Choroid plexus epithelial cell (primary cell): Measurements from ENCODE around the gene DOCK2.

Experiments used
- DNase-seq: peaks from one replicate; pipeline ENCODE4 v3.0.0-alpha.2; 2010; ENCODE audit warnings: low read depth
- H3K4me3 ChIP-seq: 2 replicates; pipeline ENCODE4 v1.5.1; 2011; ENCODE audit warnings: low read depth, mild to moderate bottlenecking, control low read depth, low read length, moderate library complexity
- CTCF ChIP-seq: conservative IDR thresholded peaks from 2 replicates; pipeline ENCODE4 v1.5.1; 2011; ENCODE audit warnings: low read depth, mild to moderate bottlenecking, control low read depth, inconsistent platforms, low read length, moderate library complexity

Gene DOCK2

GRCh38 chr5:170111088-170111785, 474.2 kb downstream of the DOCK2 start:
- no peak overlapping the region for H3K4me3 ChIP-seq
- DNase-seq: no peak
- TF ChIP-seq CTCF: no peak

GRCh38 chr5:170112876-170113521, 475.9 kb downstream of the DOCK2 start:
- no peak for DNase-seq
- no peak for TF ChIP-seq CTCF
- H3K4me3 ChIP-seq: no peak overlapping the region

- no peak for DNase-seq
- no peak overlapping the region for H3K4me3 ChIP-seq
- no peak for TF ChIP-seq CTCF
Observed at GRCh38 chr5:170113522-170113900, 476.4 kb downstream of the DOCK2 start.

- no peak for TF ChIP-seq CTCF
- no peak overlapping the region for H3K4me3 ChIP-seq
- no peak for DNase-seq
Observed at GRCh38 chr5:170114271-170114670, 477.2 kb downstream of the DOCK2 start.

- no peak overlapping the region for H3K4me3 ChIP-seq
- no peak for TF ChIP-seq CTCF
- DNase-seq: no peak
Observed at GRCh38 chr5:170115925-170116324, 478.9 kb downstream of the DOCK2 start.

- TF ChIP-seq CTCF: no peak
- no peak for DNase-seq
Observed at GRCh38 chr5:170117736-170118135, 480.7 kb downstream of the DOCK2 start.

GRCh38 chr5:170120576-170120975, 483.5 kb downstream of the DOCK2 start:
- no peak for TF ChIP-seq CTCF
- H3K4me3 ChIP-seq: no peak overlapping the region
- peak; percentile 52 for DNase-seq

More at GRCh38 chr5:170117736-170118135, 480.7 kb downstream of the DOCK2 start:
- H3K4me3 ChIP-seq: no peak overlapping the region
